Measurements from ENCODE around the gene AOC1.

GRCh38 chr7:150848561-150849115, 3.7 kb upstream of the AOC1 start:
- TF ChIP-seq CTCF (conservative IDR thresholded peaks at IDR 0.05; ENCODE audit: low read depth, low read length) (no peak), EZH2phosphoT487 (IDR thresholded peaks at IDR 0.05; ENCODE audit: borderline replicate concordance, low read length) (no peak)

Measured in PC-3 (cell line).